Peyer's patch (tissue), 4 donors: ENCODE data around the gene NEK7.

ENCODE experiments used
- CTCF ChIP-seq, 6 experiments: fragments of 450-650 bp in 4 of 6; fragments of 200-600 bp in 2 of 6; sonication (generic) in 1 of 6; IDR thresholded peaks; one replicate each; pipeline ENCODE4 v1.5.1; 2017 to 2019; ENCODE audit warnings: antibody characterized with exemption in 6 of 6, mild to moderate bottlenecking in 3 of 6, moderate library complexity in 1 of 6
- POLR2A ChIP-seq, 2 donors: fragments of 450-650 bp; IDR thresholded peaks; one replicate each; pipeline ENCODE4 v1.5.1; 2017; ENCODE audit warnings: antibody characterized with exemption in 2 of 2, mild to moderate bottlenecking in 2 of 2, moderate library complexity in 2 of 2

- no peak for TF ChIP-seq CTCF (IDR thresholded peaks at IDR 0.05)
- no peak for TF ChIP-seq POLR2A (IDR thresholded peaks at IDR 0.05)
These were observed 139.2 kb downstream of the NEK7 start for GRCh38 chr1:198295971-198296370.
